GM19452 (cell line): ENCODE measurements around the gene NFE2.
"Not testable (repeated sequence)": the region's sequence is repeated elsewhere in the genome, so short reads cannot be mapped to it uniquely, and the experiment has no call there.

Experiments
- ATAC-seq: cut with Tn5 transposase; IDR thresholded peaks from one replicate; pipeline ENCODE4 v1.9.1; 2021; ENCODE audit not compliant: unreplicated experiment

NFE2 gene

DNA sequence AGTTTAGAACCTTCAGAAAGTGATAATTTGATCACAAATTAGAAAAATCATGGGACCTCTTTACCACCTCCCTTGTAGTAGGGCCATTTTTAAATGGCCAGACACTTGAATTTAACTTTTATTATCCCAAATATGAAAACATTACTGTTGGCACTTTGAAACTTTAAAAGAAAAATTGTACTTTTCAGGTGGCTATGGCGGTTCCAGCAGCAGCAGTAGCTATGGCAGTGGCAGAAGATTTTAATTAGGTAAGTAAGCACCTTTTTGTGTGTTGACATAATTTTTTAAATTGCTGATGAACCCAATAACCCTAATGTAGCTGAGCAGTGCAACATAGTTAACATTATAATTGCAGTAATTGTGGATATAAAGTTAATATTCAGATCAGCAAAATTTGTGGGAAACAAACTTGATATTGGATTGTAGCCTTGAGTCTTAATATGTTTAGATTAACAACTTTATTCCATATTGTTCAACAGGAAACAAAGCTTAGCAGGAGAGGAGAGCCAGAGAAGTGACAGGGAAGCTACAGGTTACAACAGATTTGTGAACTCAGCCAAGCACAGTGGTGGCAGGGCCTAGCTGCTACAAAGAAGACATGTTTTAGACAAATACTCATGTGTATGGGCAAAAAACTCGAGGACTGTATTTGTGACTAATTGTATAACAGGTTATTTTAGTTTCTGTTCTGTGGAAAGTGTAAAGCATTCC, 16.6 kb downstream of the NFE2 start:
- not testable (repeated sequence) for ATAC-seq

DNA sequence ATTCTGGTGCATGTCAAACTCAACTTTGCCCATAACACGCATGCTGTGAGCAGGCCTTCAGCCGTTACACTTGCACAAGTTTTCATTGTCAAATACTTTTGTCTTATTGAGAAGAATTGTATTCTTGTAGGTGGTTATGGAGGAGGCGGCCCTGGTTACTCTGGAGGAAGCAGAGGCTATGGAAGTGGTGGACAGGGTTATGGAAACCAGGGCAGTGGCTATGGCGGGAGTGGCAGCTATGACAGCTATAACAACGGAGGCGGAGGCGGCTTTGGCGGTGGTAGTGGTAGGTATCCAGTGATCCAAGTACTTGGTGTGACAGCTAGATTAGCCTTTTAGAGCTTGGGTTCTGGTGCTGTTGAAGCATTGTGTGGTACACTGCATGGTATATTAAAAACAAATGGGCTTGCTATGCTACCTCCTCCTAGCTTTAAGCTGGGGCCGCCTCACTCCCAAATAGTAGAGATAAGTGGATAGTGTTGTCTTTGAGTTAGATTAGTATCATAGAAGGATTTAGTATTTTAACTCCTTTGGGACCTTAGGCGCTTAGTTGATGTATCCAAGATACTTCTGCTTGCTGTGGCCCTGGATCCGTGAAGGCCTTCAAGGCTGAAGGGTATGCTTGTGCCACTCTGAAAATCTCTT, 17.7 kb downstream of the NFE2 start:
- no peak for ATAC-seq

DNA sequence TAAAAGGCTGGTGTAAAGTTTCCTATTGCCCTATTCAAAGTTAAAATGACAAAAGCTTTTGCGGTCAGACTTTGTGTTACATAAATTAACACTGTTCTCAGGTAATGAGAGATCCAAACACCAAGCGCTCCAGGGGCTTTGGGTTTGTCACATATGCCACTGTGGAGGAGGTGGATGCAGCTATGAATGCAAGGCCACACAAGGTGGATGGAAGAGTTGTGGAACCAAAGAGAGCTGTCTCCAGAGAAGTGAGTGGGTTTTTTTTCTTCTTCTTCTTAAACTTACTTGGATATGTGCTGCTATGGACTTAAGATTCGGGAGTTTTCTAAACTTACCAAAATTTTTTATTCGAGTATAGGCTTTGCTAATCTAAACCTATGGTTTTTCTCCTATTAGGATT, 19.1 kb downstream of the NFE2 start:
- ATAC-seq: not testable (repeated sequence)

DNA sequence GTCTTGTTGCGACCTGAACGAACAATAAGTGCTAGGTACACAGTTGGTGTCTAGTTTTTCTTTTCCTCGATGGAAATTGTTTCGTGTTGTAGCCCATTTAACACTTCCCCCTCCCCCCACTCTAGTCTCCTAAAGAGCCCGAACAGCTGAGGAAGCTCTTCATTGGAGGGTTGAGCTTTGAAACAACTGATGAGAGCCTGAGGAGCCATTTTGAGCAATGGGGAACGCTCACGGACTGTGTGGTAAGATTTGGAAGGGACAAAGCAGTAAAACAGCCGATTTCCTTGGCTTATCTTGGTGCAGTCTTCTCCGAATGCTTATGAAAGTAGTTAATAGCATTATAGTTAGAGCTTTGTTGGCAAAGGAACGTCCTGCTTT, 19.6 kb downstream of the NFE2 start:
- ATAC-seq: not testable (repeated sequence)

DNA sequence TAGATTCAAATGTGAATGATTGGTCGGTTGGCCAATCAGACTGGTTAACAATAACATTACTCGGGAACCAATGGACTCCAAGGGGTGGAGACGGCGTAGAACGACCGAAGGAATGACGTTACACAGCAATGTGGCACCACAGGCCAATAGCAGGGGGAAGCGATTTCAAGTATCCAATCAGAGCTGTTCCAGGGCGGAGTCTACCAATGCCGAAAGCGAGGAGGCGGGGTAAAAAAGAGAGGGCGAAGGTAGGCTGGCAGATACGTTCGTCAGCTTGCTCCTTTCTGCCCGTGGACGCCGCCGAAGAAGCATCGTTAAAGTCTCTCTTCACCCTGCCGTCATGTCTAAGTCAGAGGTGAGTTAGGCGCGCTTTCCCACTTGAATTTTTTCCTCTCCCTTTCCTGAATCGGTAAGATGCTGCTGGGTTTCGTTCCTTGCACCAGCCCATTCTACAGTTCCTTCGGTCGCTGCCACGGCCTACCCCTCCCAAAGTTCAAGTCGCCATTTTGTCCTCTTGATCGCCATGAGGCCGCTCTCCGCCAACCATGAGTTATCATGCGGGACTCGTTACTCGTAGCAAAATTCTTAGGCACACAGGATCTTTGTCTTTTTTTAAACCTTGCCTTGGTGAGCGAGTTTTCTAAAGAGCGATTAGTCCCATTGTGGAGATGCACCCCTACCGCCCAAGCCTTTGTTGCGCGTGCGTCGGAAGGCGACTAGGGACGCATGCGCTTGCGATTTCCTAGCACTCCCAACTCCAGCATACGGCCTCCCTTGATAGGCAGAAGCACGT, 20.2 kb downstream of the NFE2 start, which contains the start of gene HNRNPA1:
Gene HNRNPA1, plus strand, starts transcription at position 259 of the 793 bp plus-strand sequence. Its CDS starts 82 bp downstream, at position 341.
- peak; percentile 83 for ATAC-seq

DNA sequence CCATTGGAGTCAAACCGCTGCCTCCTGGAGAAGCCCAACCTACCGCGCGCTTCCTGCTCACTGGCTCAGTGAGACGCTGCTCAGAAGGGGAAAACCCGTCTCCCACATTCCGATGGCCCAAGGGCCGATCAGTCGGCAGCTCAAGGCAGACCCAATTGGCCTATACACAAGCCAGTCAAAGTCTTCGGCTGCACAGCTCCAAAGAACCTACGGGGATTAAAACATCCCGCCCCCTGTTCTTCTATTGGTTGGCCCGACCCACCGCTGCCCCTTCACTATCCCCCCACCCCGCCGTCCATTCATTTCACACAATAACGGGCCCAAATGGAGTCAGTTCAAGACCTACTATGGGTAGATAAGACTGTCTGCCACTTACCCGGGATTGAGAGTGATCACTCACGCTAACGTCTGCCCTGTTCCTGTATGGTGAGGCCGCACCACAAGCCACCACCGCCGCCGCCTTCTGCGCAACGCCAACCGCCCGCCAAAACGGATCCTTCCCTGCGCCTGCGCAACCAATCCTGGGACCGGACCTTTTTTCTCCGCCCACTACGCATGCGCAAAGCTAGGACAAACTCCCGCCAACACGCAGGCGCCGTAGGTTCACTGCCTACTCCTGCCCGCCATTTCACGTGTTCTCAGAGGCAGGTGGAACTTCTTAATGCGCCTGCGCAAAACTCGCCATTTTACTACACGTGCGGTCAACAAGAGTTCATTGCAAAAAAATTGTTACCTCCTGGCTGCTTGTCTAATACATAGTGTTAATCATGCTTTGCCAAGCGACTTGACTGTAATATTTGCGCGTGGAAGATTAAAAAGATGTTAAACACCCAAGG, 21.0 kb downstream of the NFE2 start, which contains the start of gene CBX5:
Gene CBX5, minus strand, starts transcription at position 491 of the 836 bp plus-strand sequence. CDS start 22,472 bp downstream, outside the sequence.
- peak; percentile 69 for ATAC-seq

DNA sequence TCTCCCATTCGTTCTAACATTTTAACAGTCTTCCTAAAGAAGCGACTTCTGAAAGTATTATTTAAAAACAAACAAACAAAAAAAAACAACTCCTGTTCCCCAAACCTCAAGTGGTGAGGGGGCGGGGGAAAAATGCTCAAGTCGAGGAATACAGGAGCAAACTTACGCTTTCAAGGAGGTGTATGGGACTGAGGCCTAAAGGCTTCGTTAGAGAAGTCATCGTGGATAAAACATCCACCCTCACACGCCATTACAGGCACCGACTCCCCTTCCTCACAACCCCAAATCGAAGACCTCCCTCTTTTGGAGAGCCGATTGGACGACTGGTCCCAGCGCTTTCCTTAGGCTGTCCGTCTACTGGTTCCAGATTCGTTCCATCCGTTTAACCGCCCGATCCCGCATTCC, 21.6 kb downstream of the NFE2 start:
- no peak for ATAC-seq

DNA sequence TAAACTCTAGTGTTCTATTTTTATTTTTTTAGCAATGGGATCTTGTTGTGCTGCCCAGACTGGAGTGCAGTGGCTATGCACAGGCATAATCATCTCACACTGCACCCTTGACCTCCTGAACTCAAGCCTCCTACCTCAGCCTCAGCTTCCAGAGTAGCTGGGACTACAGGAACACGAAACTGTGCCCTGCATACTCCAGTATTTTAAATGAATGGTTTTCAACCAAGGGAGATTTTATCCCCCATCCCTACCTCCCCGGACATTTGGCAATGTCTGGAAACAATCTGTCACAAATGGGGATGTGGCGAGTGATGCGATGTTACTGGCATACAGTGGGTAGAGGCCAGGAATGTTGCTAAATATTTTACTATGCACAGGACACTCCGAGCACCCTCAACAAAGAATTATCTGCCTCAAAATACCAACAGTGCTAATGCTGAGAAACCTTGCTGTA, 23.0 kb downstream of the NFE2 start:
- no peak for ATAC-seq

DNA sequence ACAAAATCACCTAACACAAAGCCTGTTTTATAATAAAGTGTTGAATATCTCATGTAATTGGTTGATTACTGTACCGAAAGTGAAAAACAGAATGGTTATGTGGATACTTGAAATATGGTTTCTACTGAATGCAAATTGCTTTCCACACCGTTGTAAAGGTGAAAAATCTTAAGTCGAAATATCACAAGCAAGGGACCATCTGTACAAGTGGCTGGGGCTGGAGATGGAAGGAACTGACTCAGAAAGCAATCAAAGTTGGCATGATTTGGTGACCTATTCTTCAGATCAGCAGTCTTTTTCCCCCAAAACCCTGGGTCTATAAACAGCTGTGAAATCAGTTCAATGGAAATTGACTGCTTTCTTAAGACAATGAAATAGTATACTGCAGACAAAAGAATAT, 24.4 kb downstream of the NFE2 start:
- no peak for ATAC-seq

DNA sequence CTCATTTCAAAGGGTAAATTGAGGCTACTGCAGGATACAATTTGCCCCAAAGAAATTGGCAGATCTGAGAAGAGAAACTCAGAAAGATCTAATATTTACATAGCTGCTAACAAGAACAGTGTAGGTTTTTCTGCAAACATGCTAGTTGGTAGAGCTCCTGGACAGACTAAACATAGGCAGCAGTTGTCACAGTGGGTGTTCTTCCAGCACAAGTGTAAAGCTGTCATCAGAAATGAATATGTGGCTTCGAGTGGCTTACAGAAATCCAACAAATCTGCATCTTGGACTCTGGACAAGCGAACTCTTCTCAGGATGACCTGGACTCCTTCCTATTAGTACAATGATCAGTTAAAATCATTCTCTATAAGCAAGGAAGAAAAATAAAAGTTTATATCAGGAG, 26.8 kb downstream of the NFE2 start:
- no peak for ATAC-seq

DNA sequence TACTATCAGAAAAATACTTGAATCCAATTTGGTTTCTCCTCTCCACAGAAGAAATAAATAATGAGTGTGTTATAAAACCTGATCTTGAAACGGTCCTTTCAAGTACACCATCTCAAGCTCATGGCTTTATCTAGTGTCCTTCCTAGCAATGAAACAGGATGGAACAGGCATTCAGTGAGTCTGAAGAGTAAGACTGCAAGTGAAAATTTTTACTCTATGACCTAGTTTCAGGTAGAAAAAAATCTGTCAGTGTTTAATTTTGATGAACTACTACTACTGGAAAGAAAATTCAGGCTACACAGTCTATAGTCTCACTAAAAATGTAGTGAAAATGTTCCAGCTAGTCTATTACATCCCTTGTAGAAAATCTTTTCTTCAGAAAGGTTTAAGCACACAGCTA, 28.6 kb downstream of the NFE2 start:
- ATAC-seq: no peak

DNA sequence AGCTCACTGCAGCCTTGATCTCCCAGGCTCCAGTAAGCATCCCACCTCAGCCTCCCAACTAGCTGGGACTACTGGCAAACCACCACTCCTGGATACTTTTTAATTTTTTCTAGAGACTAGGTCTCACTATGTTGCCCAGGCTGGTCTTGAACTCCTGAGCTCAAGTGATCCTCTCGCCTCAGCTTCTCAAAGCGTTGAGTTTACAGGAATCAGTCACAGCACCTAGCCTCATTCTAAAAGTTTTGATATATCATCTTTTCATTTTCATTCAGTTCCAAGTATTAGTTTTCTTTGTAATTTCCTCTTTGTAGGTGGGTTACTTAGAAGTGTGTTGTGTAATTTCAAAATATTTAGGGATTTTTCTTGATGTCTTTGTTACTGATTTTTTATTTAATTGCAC, 30.5 kb downstream of the NFE2 start:
- no peak for ATAC-seq

DNA sequence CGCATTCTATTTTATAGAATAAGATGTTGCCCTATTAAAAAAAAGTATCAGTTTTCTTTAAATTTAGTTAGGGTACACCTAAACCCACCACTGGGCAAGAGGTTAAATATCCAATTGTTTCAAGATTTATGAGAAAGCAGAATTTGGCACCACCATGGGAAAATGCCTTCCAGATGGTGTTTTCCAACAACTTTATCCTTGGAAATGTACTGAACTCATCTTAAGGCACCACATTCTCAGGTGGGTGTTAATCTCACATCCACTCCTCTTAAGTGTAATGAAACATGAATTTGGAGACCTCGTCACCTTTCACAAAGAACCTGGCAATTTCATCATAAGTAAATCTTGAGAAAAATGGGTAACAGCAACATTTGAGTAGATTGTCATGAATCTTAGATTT, 34.0 kb downstream of the NFE2 start:
- no peak for ATAC-seq

DNA sequence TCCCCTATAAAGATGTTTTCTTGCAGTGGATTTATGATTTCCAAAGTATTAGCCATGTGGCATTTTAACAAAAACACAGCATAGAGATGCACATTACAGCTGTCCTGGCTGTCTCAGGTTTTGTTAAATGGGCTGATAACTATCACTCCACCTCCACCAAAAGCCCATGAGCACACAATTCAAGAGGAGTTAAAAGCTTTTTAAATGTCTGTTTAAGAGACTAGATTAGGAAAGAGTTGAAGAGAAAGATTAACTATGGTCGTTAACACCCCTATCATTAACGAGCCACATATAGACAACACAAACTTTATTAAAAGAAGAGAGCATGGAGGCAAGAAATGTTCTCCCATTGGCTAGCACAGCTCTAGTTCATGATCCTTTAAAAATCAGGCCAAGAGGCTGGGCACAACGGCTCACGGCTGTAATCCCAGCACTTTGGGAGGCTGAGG, 35.4 kb downstream of the NFE2 start:
- ATAC-seq: no peak

DNA sequence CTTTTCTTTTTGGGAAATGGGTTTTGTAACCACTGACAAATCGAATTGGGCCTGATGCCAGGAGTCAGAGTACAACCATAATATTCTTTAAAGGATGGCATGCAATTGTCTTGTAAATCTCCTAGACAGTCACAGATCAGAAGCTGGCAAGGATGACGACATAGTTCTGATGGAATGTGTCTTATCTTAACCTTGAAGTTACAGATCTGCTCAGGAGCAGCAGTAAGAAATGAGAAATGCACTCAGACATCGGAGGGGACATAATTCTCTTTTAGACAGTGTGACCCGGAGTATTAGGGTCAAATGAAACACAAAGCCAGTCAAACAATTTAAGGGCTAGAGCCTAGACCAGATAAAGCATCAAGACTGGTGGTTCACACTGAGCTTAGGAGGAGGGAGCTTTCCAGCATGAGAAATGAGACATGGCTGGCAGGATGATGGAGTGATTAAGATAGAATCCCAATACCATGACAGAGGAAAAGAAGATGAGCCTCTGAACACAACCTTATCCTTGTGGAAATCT, 38.4 kb downstream of the NFE2 start:
- ATAC-seq: no peak

DNA sequence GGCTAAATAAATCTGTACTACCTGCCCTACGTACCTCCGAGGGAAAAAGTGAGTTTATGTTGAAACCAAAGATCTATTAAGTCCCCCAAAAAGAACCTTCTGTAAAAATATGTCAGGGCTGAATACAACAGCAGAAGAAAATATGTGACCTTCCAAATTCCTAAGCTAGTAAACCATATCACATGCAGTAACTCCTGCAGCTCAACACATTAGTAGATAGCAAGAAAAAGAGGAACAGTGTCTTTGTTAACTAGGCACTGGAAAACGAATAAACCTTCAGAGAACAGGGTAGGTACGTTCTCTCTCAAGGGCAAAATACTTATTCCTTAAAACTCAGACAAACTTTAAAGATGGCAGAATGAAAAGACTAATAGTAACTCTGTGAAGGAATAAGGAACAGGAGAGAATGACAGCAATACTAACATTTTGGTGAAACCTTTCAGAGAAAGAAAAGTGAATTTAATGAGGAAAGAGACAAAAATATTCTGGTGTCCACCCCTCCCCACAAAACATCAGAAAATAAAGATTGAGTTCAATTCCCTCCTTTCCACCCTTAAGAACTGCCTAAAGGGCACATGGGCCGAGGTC, 38.9 kb downstream of the NFE2 start:
- no peak for ATAC-seq

DNA sequence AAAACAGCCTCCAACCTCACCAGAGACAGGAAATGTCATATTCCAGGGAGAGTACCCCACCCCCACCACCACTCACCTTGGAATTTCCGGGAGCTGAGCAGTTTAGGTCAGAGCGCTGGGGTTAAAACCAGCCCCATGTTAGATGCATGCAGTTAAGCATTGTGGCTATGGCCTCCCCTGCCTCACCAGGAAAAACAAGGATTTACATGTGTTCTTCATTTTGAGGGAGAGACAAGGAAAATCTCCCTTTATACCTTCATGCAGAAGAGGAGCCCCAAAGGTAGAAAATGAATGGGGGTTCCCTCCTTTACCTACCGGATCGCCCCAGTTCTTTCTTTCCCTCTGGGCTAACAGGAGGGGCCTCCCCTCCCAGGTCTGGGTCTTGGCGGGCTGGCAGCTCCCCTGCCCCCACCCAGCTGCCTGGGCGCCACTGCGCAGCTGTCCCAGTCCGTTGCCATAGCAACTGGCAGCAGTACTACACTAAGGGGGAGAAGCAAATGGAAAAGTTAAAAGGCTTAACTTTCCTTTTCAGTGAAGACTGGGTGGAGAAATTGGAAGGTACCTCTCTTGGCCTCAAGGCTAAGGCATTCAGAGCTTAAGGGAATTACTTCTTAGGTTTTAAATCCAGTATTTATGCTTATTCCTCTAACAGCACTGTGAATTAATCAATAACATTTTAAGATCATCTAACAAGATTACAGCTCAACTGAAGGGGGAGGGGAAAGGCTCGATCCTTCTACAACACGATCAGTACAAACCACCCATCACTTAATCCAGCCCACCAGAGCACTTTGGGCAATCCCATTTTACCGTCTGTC, 41.4 kb downstream of the NFE2 start:
- peak; percentile 70 for ATAC-seq

DNA sequence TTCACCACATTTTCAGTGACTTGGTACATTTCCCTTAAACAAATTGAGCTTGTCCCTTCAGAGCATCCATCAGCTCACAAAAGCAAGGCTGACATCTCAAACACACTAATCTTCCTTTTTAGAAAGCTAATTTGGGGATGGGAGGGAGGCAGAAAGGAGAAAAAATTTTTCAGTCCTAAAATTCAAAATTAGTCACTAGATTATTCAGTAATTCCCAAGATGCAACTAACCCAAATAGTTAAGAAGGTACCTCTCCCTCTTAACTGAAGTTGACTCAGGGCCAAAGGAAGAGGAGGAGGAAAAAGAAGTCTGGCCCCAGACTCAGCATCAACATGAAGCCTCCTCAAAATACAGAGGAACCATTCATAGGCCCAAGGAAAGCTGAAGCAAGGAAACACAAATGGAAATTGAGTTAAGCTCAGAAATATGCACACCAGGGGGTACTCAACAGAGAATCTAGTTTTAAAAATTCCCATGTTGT, 42.6 kb downstream of the NFE2 start:
- no peak for ATAC-seq

DNA sequence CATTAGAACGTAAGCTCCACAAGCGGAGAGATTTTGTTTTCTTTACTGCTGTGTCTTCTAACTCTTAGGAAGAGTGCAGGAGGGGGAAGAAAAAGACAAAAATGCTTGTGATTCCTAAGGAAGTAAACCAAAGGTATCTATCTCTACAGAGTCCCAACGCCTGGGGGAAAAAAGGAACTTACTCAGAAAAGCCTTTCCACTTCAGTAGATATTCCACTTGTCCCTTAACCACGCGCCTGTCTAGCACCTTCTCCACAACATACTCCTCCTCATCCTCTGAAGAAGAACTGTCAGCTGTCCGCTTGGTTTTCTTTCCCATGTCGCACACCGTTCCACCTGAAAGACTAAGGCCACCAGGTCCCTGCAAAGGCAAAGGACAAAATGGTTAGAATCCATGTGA, 43.5 kb downstream of the NFE2 start:
- ATAC-seq: no peak
